GM11168 (cell line): ENCODE measurements around the gene CNTN5.
"Not testable (repeated sequence)": the region's sequence is repeated elsewhere in the genome, so short reads cannot be mapped to it uniquely, and the experiment has no call there.

Experiments used
- in situ Hi-C: fragments of 300-500 bp; cut with MboI; formaldehyde crosslinking; loops from one replicate; pipeline ENCODE4 v1.12.0; 2022; ENCODE audit warnings: low sequenced_read_pairs; ENCODE audit not compliant: unreplicated experiment

The CNTN5 gene

DNA sequence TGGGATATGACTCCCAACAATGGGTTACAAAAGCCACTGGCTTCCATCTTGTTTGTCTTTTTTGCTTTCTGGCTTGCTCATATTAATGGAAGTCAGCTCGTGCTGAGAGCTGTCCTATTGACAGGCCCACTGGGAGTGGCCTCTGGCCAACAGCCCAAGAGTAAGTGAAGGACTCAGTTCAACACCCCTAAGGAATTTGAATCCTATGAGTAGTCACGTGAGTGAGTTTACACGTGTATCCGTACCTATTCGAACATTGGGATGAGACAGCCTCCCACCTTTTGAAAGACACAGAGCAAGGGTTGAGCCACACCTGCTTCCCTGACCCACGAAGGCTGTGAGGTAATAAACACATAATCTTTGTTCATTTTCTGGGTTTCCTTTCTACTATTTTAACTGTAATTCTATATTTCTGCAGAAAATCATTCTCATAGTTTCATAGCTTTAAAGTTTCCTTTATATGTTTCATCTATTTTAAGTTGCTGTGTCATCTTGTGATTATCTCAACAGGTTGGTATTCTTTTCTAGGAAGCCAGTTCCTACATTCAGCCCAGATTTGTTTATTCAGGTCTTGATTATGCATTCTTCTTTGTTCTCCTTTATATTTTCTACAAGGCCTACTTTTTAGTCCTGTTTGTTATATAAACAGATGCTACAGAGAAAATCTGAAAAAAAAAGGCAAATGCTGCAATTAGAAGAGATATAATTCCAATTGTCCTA, 802.3 kb downstream of the CNTN5 start:
- in situ Hi-C loops: no loop called here

DNA sequence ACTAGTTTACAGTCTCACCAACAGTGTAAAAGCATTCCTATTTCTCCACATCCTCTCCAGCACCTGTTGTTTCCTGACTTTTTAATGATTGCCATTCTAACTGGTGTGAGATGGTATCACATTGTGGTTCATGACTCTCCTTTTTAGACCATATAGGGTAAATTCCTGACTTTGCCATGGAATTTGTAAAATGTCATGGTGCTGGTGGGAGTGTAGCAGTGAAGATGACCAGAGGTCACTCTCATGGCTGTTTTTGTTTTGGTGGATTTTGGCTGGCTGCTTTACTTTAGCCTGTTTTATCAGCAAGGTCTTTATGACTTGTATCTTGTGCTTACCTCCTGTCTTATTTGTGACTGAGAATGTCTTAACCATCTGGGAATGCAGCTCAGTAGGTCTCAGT, 816.0 kb downstream of the CNTN5 start:
- in situ Hi-C loops: not testable (repeated sequence)

DNA sequence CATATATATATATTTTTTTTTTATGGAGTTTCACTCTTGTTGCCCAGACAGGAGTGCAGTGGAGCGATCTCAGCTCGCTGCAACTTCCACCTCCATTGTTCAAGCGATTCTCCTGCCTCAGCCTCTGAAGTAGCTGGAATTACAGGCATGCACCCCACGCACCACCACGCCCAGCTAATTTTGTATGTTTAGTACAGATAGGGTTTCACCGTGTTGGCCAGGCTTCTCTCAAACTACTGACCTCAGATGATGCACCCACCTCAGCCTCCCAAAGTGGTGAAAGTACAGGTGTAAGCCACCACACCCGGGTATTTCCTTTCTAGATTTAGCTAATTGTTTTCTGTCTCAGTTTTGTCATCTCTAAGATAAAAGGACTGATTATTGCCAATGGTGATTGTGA, 821.1 kb downstream of the CNTN5 start:
- in situ Hi-C loops: no loop called here

DNA sequence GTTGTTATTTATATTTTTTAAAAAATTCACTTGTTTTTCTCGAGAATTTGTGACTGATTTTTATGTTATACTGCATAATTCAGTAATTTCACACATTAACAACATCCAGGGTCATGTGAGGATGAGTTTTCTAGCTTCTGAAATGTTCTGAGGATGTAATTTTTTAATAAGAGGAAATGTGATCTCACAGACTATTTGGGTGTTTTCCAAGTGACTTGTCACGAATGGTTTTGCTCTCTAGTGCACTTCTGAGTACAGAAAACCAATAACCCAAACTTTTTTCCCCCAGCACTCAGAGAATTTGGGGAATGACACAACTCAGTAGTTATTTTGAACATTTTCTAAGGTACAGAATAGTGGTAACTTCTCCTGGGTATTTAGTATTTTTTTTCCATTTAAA, 845.2 kb downstream of the CNTN5 start:
- in situ Hi-C loops: no loop called here

DNA sequence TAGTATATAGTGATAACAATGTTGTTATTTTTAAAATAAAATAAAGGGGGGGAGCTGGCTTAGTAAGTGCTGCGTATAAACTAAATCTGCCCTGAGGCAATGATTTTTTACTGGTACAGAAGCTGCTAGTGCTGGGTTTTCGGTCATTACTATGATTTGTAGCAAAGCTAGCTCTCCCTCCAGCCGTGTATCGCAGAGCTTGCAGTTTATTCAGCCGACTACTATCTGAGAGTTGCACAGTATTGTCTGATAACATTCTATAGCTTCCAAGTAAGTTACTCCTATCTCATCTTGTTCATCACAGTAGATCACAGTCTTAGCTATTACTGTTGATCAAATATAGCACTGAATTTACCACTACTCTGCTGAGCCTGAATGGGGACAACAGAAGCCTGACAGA, 860.9 kb downstream of the CNTN5 start:
- in situ Hi-C loops: no loop called here

DNA sequence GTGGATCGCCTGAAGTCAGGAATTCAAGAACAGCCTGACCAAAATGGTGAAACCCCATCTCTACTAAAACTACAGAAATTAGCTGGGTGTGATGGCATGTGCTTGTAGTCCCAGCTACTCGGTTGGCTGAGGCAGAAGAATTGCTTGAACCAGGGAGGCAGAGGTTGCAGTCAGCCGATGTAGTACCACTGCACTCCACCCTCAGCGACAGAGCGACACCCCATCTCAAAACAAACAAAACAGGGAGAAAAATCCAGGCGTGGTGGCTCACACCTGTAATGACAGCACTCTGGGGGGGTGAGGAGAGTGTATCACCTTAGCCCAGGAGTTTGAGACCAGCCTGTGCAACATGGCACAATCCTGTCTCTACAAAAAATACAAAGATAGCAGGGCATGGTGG, 864.0 kb downstream of the CNTN5 start:
- in situ Hi-C loops: no loop called here

DNA sequence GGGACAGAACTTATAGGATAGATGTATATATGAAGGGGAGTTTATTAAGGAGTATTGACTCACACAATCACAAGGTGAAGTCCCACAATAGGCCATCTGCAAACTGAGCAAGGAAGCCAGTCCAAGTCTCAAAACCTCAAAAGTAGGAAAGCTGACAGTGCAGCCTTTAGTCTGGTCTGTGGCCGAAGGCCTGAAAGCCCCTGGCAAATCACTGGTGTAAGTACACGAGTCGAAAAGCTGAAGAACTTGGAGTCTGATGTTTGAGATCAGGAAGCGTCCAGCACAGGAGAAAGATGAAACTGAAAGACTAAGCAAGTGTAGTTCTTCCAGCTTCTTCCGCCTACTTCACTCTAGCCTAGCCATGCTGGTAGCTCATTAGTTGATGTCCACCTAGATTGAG, 866.7 kb downstream of the CNTN5 start:
- in situ Hi-C loops: no loop called here

DNA sequence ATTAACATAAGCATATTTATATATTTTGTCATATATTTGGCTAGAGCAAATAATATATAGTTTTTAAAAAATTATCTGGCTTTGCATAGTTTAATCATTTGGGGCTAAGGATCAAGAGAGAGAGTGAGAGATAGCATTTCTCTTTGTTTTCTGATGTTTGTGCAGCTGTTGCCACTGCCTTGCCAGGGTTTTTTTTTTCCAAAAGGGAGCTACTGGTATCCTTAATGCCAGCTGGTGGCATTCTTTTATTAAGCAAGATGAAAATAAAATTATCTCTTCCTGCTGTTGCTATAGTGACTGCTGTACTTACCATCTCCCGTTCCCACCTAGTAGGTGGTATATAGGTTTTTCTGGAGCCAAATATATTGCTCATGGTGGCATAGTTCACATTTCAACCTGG, 873.1 kb downstream of the CNTN5 start:
- in situ Hi-C loops: no loop called here

DNA sequence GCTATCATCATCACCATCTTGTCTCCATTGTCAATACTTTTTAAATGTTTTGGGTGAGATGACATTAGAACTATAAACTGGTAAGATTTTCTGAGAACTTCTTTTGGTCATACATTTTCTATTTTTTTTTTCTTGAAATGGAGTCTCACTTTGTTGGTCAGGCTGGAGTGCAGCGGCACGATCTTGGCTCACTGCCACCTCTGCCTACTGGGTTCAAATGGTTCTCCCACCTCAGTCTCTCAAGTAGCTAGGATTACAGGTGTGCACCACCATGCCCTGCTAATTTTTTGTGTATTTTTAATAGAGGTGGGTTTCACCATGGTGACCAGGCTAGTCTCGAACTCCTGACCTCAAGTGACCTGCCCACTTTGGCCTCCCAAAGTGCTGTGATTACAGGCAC, 880.4 kb downstream of the CNTN5 start:
- in situ Hi-C loops: no loop called here

DNA sequence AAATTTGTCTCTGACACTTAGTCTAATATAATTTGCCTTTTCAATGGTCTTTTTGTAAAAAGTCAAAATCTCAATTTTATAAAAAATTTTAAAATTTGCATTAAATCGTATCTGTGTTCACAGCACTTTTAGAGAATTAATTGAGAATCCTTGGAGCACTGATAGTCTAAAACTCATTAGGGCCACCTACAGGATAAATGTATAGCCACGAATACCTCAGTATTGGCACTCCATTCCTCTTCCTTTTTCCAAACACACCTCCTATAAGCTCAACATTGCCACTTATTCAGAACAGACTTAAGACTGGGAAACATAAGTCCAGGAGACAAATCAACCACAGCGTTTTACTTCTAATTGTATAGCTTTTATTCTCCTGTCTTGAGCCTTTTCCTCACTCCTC, 890.4 kb downstream of the CNTN5 start:
- in situ Hi-C loops: no loop called here

DNA sequence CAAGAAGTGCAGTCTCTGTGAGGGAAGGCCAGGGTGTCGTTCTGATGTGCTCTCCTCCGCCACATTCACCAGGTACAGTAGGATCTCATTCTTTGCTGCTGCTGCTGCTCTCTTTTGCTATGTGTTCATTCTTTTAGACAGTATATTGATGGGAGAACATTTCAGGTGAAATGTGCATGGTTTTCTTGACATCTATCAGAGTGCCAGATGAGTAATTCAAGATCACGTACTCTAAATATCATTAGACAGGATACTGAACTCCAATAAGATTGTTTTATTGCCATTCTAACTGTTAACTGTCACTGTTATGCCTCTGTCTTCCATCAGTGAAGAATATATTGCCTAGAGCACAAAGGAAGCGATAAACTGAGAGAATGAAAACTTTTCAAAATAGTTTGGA, 895.3 kb downstream of the CNTN5 start:
- in situ Hi-C loops: no loop called here

DNA sequence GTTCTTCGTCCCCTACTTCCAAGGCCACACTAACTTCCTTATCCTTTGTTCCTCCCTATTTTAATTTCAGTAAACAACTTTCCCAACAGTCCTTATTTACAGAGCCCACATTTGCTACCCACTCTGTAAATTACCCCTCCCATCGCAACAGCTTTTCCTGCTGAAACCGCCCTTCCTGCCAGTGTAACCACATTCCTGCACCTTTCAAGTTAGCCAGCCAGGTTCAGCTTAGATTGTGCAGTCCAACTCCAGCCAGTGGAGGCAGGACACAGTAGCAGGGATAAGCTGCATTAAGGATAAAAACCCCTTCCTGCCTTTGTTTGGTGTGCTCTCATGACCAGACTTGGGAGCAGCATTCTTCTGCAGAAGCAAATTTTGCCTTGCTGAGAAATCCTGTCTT, 898.0 kb downstream of the CNTN5 start:
- in situ Hi-C loops: no loop called here

DNA sequence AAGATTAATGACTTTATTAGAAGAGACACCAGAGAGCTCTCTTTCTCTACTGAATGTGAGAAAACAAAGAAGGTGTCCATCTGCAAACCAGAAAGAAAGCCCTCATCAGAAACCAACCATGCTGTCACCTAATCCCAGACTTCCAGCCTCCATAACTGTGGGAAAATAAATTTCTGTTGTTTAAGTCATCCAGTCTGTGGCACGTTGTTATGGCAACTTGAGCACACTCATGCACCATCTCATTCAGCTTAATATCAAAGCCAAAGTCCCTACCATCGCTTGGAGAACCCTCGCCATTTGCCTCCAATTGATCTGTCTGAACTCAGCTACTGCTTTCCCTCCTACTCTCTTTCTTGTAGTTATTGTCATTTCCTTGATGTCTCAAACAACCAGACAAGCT, 900.2 kb downstream of the CNTN5 start:
- in situ Hi-C loops: no loop called here

DNA sequence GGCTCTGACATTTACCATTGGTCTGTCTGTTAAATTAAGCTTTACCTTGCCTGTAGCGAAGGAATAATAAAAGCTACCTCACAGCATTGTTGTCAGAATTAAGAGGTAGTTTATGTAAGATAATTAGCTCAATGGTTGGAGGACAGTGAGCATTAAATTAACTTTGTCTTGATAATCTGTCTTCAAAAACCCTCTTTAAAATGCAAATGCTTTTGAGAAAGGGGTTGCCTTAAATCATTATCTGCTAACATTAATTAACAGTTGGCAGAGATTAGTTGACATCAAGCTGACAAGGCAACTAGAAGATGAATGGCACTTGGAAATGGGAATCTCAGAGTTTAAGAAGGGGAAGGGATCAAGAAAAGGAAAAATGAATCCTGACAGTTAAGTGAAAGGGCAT, 905.2 kb downstream of the CNTN5 start:
- in situ Hi-C loops: no loop called here

DNA sequence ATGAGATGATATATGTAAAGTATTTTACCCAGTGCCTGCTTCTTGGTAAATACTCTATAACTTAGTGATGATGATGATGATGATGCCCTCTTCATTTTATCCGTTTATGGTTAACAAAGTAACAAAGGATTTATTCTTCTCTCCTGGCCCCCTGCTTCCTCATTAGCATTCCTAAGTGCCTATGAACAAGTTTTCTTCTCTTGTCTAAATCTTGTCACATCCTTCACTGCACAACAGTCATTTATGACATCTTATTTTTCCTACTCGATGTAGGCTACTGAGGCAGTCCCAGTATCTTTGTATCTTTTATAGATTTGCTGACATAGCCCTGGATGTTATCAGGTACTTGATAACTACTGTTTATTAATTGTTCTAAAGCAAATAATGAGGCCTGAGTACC, 911.9 kb downstream of the CNTN5 start:
- in situ Hi-C loops: no loop called here

DNA sequence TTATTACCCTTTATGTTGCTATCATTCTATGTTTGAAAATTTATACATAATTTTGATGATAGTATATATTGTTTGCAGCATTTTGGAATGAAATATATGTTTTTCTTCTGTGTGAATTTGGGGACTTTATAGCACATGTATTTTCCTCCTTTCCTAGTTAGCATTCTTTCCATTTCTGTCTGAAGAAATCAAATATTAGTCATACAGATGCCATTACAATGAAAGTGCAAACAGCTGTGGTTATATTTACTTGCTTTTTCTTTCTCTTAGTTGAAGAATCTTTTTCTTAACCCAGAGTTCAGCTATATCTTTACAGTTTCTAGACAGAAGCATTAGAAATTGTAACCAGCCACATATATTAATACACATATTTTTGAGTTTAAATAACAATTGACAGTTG, 913.3 kb downstream of the CNTN5 start:
- in situ Hi-C loops: no loop called here

DNA sequence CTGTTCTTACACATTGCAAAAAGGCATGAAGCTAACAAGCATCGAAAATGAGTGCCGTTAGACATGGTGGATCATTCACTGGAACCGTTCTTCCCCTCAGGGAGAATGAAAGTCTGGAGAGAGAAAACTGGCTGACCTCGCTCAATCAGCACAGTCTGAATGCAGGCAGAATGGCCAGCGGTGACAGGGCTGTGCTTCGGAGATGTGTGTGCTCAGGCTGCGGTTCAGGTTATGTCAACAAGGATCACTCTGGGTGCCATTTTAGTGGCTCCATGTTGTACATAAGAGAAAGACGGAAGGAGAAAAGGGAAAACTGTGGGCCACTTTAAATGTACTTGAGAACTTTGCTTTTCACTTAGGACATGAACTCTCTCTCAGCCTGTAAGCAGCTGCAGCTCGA, 916.6 kb downstream of the CNTN5 start:
- in situ Hi-C loops: no loop called here

DNA sequence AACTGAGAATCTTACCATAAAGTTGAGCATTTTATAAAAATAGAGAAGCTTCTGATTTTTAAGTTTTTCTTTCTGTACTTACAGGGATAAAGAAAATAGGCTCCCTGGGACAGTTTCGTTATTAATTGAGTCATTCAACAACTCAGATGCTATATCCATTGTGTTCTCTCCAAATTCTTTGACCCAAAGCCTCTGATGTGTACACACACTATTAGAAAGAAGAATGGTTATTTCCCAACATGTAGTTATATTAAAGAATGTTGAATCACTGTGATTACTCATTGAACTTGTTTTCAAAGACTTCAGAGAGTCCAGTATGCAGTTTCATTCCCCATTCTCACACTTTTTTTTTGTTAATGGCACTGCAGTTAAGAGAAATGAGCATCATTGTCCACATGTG, 932.1 kb downstream of the CNTN5 start:
- in situ Hi-C loops: no loop called here

DNA sequence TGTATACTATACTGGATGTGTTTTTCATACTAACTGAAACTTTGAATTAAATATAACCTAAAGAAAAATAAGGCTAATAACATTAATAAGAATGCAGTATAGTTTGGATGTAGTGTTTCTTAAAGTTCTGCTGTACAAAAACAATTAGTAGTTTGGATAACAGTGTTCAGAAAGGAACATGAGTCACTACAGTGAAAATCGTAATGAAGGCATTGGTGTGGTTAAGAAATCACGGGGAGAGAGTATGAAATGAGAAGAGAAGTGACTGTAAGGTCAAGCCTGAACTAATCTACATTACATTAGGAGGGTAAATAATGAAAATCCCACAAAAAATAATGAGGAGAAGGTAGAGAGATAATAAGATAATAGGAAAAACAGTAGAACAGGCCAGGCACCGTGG, 939.8 kb downstream of the CNTN5 start:
- in situ Hi-C loops: no loop called here

DNA sequence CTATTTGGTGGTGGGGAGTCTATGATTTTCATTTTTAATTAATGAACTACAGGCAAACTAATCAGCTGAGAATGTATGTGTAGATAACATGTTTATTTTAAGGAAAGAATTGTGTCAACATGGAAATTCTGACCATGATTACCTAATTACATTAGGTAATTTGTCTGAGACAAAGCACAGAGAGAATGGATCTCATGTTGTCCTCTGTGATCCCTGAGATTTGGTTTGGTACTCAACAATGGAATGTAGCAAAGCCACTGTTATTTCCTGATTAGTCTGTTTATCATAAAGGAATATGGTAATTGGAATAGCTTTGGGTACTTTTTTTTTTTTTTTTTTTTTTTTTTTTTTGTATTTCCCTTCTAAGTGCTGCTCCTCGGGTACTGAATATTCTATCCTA, 947.6 kb downstream of the CNTN5 start:
- in situ Hi-C loops: no loop called here

DNA sequence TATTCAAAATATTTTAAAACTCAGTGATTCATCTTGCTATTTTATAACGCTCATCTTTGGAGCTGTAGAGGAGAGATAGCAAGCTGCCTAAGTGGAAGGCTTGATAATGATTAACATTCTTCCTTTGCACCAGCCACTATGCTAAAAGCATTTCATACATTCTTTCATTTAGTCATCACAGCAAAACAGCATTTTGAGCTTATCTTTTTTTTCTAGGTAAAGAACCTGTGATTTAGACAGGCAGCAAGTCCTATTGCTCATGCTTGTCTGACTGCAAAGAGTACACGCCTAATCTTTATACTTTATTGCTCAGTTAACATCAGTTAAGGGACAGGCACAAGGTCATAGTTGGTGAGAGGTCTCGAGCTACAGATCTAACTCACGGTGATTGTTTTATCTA, 953.2 kb downstream of the CNTN5 start:
- in situ Hi-C loops: no loop called here

DNA sequence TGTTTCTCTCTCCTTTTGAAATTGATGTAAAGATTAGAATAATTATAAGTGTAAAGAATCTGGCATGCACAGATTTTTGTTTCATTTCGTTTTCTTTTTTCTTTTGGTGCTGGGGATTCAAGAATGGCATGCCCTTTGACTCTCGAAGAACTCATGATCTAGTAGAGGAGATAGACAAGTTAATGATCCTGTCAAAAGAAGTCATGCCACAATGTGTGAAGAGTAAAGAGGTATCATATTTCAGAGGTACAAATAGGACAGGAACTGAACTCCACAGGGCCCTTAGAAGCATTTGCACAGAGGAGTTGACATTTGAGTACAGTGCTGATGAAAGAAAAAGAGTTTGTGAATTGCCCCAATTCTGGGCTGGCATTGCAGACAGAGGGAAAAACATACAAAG, 958.3 kb downstream of the CNTN5 start:
- in situ Hi-C loops: no loop called here
